Chondrocyte (in vitro differentiated cells): ENCODE measurements around the gene S100A12. TPM values are rescaled to one million over a fixed set of nuclear protein-coding genes. Genes with fewer than 3 reads are reported as not detected.

ENCODE experiments used
- DNase-seq: peaks from one replicate; pipeline ENCODE4 v3.0.0; 2021; ENCODE audit warnings: mixed read lengths, low spot score
- H3K27ac Mint-ChIP-seq: one replicate; pipeline ENCODE4 v1.8.0; 2021; ENCODE audit warnings: mild to moderate bottlenecking, moderate library complexity, mixed read lengths; ENCODE audit not compliant: unreplicated experiment
- H3K27me3 Mint-ChIP-seq: 2 replicates; pipeline ENCODE4 v1.8.0; 2021; ENCODE audit warnings: low read depth, mixed read lengths
- H3K36me3 Mint-ChIP-seq: 2 replicates; pipeline ENCODE4 v1.8.0; 2021; ENCODE audit warnings: low read depth, mixed read lengths
- H3K4me1 Mint-ChIP-seq: 2 replicates; pipeline ENCODE4 v1.8.0; 2021; ENCODE audit warnings: low read depth, mild to moderate bottlenecking, mixed read lengths
- H3K4me3 Mint-ChIP-seq: one replicate; pipeline ENCODE4 v1.8.0; 2021; ENCODE audit warnings: mild to moderate bottlenecking, moderate library complexity, mixed read lengths; ENCODE audit not compliant: unreplicated experiment
- H3K9me3 Mint-ChIP-seq: 2 replicates; pipeline ENCODE4 v1.8.0; 2021; ENCODE audit warnings: low read depth, mixed read lengths
- CTCF ChIP-seq: fragments of 200-600 bp; sonication (generic); IDR thresholded peaks from 2 replicates; pipeline ENCODE4 v1.5.0; 2021; ENCODE audit warnings: antibody characterized with exemption, mild to moderate bottlenecking, moderate library complexity
- total RNA-seq: library from RNA; stranded (reverse); gene quantifications from 3 replicates; pipeline ENCODE4 v1.2.1, GENCODE V29; 2021

The S100A12 gene
- total RNA-seq, 1 donor from 2014 or later = not detected

DNA sequence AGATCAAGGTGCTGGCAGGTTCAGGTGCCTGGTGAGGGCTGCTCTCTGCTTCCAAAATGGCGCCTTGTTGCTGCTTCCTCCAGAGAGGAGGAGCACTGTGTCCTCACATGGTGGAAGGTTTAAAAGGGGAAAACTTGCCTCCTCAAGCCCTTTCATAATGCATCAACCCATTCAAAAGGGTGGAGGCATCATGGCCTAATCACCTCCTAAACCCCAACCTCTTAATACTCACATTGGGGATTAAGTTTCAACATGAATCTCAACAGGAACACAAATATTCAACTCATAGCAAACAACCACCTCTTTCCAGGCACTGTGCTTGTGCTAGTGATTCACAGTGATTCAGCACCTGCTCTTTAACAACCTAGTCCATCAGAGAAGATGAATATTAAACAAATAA lies 4.2 kb downstream of the S100A12 start:
- H3K4me1 Mint-ChIP-seq = no peaks in the 10 kb centered on the region
- no peaks in the 10 kb centered on the region for H3K9me3 Mint-ChIP-seq
- H3K27me3 Mint-ChIP-seq = peaks cover 12% of the 10 kb centered on the region
- TF ChIP-seq CTCF = no peak
- no peak for DNase-seq
- no peak overlapping the region for H3K4me3 Mint-ChIP-seq
- H3K36me3 Mint-ChIP-seq = no peaks in the 10 kb centered on the region
- no peak overlapping the region for H3K27ac Mint-ChIP-seq

DNA sequence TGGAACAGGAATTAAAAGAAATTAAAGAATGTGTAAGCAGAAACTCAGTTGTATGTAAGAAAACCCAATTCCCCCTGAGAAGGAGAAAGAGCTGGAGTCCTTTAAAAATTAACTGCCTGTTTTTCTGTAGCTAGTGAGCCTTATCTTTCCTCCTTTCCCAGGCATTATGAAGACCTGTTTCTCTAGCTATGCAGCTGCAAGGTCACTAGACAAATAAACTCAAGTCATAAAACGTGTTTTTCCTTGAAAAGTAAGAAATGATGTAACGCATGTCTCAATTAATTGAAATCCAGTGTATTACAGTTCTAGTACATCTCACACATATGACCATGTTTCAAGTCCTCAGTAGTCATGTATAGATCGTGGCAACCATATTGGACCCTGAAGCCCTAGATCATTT lies 5.3 kb downstream of the S100A12 start:
- Mint-ChIP-seq H3K27me3 (peaks cover 20% of the 10 kb centered on the region), H3K4me1 (no peaks in the 10 kb centered on the region), H3K9me3 (no peaks in the 10 kb centered on the region), H3K27ac (no peak overlapping the region), H3K4me3 (no peak overlapping the region), H3K36me3 (no peaks in the 10 kb centered on the region)
- no peak for DNase-seq
- TF ChIP-seq CTCF = no peak

- no peak for TF ChIP-seq CTCF
- no peak for DNase-seq
- H3K27me3 Mint-ChIP-seq = peaks cover 31% of the 10 kb centered on the region
Observed at GRCh38 chr1:153368495-153368894, 6.9 kb downstream of the S100A12 start.

GRCh38 chr1:153367090-153367489 lies 8.3 kb downstream of the S100A12 start:
- H3K9me3 Mint-ChIP-seq = no peaks in the 10 kb centered on the region
- H3K4me1 Mint-ChIP-seq = no peaks in the 10 kb centered on the region
- H3K4me3 Mint-ChIP-seq = no peak overlapping the region
- peaks cover 38% of the 10 kb centered on the region for H3K27me3 Mint-ChIP-seq
- no peaks in the 10 kb centered on the region for H3K36me3 Mint-ChIP-seq
- no peak for TF ChIP-seq CTCF
- no peak overlapping the region for H3K27ac Mint-ChIP-seq
- DNase-seq = no peak

More at GRCh38 chr1:153368495-153368894, 6.9 kb downstream of the S100A12 start:
- H3K9me3 Mint-ChIP-seq = no peaks in the 10 kb centered on the region
- no peaks in the 10 kb centered on the region for H3K4me1 Mint-ChIP-seq
- no peak overlapping the region for H3K4me3 Mint-ChIP-seq
- no peaks in the 10 kb centered on the region for H3K36me3 Mint-ChIP-seq
- no peak overlapping the region for H3K27ac Mint-ChIP-seq

GRCh38 chr1:153366261-153366660 lies 9.2 kb downstream of the S100A12 start:
- no peak for DNase-seq
- TF ChIP-seq CTCF = no peak
- Mint-ChIP-seq H3K4me3 (no peak overlapping the region), H3K36me3 (no peaks in the 10 kb centered on the region), H3K27me3 (peaks cover 40% of the 10 kb centered on the region), H3K27ac (no peak overlapping the region), H3K9me3 (no peaks in the 10 kb centered on the region), H3K4me1 (no peaks in the 10 kb centered on the region)
